HFF-Myc (cell line): Measurements from ENCODE around the gene ZBED4.

ENCODE experiments used
- DNase-seq: peaks from one replicate; pipeline ENCODE4 v3.0.0-alpha.2; 2011; ENCODE audit warnings: low read depth; ENCODE audit errors: extremely low read depth
- H3K4me3 ChIP-seq: replicated peaks from 2 replicates; pipeline ENCODE4 v1.5.1; 2011; ENCODE audit warnings: low read depth, mild to moderate bottlenecking, control low read depth, low read length
- CTCF ChIP-seq: IDR thresholded peaks from 2 replicates; pipeline ENCODE4 v1.5.1; 2012; ENCODE audit warnings: mild to moderate bottlenecking, low read depth, low read length, control low read depth; ENCODE audit errors: missing control alignments

The ZBED4 gene

GRCh38 chr22:49823289-49824045, 30.2 kb upstream of the ZBED4 start:
- DNase-seq: no peak
- H3K4me3 ChIP-seq: no peak overlapping the region
- TF ChIP-seq CTCF: no peak

GRCh38 chr22:49824185-49824925, 29.3 kb upstream of the ZBED4 start:
- peak overlapping the region; percentile 74; the same call in 1 of the 2 replicates for H3K4me3 ChIP-seq
- no peak for DNase-seq
- no peak for TF ChIP-seq CTCF

- no peak for DNase-seq
- no peak for TF ChIP-seq CTCF
- peak overlapping the region; percentile 74 for H3K4me3 ChIP-seq
These were observed 28.7 kb upstream of the ZBED4 start for GRCh38 chr22:49824936-49825335.

- H3K4me3 ChIP-seq: peak overlapping the region; percentile 74
- no peak for TF ChIP-seq CTCF
- DNase-seq: no peak
These were observed 28.2 kb upstream of the ZBED4 start for GRCh38 chr22:49825436-49825835.

- no peak for TF ChIP-seq CTCF
- no peak for DNase-seq
- H3K4me3 ChIP-seq: peak overlapping the region; percentile 74
These were observed 27.6 kb upstream of the ZBED4 start for GRCh38 chr22:49825944-49826602.

- no peak for TF ChIP-seq CTCF
- peak overlapping the region; percentile 74 for H3K4me3 ChIP-seq
- no peak for DNase-seq
These were observed 26.9 kb upstream of the ZBED4 start for GRCh38 chr22:49826603-49827270.
